Prostate gland (tissue), 2 donors: ENCODE data around the gene OGA. TPM values are rescaled to one million over a fixed set of nuclear protein-coding genes. Genes with fewer than 3 reads are reported as not detected.

Source experiments
- DNase-seq: peaks from one replicate; pipeline ENCODE4 v3.0.0-alpha.2; 2019; ENCODE audit warnings: low spot score
- H3K27ac ChIP-seq, 2 donors: fragments of 200-600 bp; sonication (generic); 2 replicates each; pipeline ENCODE4 v1.5.1; 2017 to 2019
- H3K27me3 ChIP-seq: fragments of 200-600 bp; sonication (generic); replicated peaks from 2 replicates; pipeline ENCODE4 v1.5.1; 2019; ENCODE audit not compliant: insufficient read depth
- H3K36me3 ChIP-seq, 2 donors: fragments of 200-600 bp; sonication (generic); 1 replicate in 1 of 2; 2 replicates in 1 of 2; pipeline versions ENCODE4 v1.5.1 to v1.8.1; 2017 to 2019
- H3K4me1 ChIP-seq: fragments of 200-600 bp; sonication (generic); replicated peaks from 2 replicates; pipeline ENCODE4 v1.5.1; 2019
- H3K4me3 ChIP-seq, 2 donors: fragments of 200-600 bp; sonication (generic); 2 replicates each; pipeline ENCODE4 v1.5.1; 2017 to 2019
- H3K9me3 ChIP-seq: fragments of 200-600 bp; sonication (generic); 2 replicates; pipeline ENCODE4 v1.5.1; 2017
- POLR2A ChIP-seq: fragments of 450-650 bp; IDR thresholded peaks from one replicate; pipeline ENCODE4 v1.6.1; 2016; ENCODE audit warnings: antibody characterized with exemption, mild to moderate bottlenecking
- POLR2AphosphoS5 ChIP-seq: sonication (generic); formaldehyde crosslinking; IDR thresholded peaks from one replicate; pipeline ENCODE4 v1.6.1; 2017; ENCODE audit warnings: antibody characterized with exemption
- WGBS: methylation state at CpG from one replicate; pipeline ENCODE4 v1.1.5; 2018; 5-methylcytosine and 5-hydroxymethylcytosine counted together
- intact Hi-C: fragments of 100-400 bp; cut with DNase I; formaldehyde crosslinking; loops from one replicate; pipeline ENCODE4 v1.14.2; 2022
- total RNA-seq, 2 donors: library from RNA; depleted of rRNA; stranded (reverse); fragments of >200 nt; gene quantifications; one replicate each; pipeline ENCODE4 v1.1.0, GENCODE V29; 2016
- TF ChIP-seq, protein P1 (sequence below), 4 experiments: fragments of 200-600 bp in 2 of 4; fragments of 450-650 bp in 2 of 4; sonication (generic) in 2 of 4; IDR thresholded peaks; 1 replicate in 3 of 4; 2 replicates in 1 of 4; pipeline ENCODE4 v1.5.1; 2016 to 2019; ENCODE audit warnings: antibody characterized with exemption in 4 of 4, mild to moderate bottlenecking in 2 of 4, moderate library complexity in 2 of 4

Gene OGA
- total RNA-seq, 2 donors from 2014 or later, result 82.5 to 143 TPM

DNA sequence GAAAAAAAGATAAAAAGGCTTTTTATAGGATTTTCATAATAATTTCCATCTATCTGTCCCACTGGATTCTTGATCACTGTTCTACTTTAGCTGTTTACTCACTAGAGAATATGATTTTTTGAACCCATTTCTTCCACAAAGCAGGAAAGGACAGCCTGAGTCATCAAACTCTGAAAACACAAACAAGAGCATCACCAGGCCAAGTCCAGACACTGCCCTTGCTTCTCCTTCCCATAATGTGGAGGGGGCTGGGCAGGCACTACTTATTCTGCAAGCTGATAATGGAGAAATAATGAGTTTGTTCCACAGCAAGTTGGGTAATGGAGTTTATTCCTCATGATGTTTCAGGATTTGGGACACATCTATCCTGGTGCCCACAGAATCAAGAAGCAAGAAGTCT lies 38.4 kb upstream of the OGA start:
- Histone ChIP-seq H3K27me3 (no peaks in the 10 kb centered on the region), H3K9me3 (no peaks in the 10 kb centered on the region), H3K27ac (no peak overlapping the region), H3K36me3 (no peaks in the 10 kb centered on the region), H3K4me1 (no peaks in the 10 kb centered on the region), H3K4me3 (no peak overlapping the region)
- intact Hi-C loops, result no loop called here
- TF ChIP-seq, protein P1, sequence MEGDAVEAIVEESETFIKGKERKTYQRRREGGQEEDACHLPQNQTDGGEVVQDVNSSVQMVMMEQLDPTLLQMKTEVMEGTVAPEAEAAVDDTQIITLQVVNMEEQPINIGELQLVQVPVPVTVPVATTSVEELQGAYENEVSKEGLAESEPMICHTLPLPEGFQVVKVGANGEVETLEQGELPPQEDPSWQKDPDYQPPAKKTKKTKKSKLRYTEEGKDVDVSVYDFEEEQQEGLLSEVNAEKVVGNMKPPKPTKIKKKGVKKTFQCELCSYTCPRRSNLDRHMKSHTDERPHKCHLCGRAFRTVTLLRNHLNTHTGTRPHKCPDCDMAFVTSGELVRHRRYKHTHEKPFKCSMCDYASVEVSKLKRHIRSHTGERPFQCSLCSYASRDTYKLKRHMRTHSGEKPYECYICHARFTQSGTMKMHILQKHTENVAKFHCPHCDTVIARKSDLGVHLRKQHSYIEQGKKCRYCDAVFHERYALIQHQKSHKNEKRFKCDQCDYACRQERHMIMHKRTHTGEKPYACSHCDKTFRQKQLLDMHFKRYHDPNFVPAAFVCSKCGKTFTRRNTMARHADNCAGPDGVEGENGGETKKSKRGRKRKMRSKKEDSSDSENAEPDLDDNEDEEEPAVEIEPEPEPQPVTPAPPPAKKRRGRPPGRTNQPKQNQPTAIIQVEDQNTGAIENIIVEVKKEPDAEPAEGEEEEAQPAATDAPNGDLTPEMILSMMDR (IDR thresholded peaks at IDR 0.05), result no peak
- TF ChIP-seq POLR2AphosphoS5 (no peak), POLR2A (no peak)
- DNase-seq, result no peak

DNA sequence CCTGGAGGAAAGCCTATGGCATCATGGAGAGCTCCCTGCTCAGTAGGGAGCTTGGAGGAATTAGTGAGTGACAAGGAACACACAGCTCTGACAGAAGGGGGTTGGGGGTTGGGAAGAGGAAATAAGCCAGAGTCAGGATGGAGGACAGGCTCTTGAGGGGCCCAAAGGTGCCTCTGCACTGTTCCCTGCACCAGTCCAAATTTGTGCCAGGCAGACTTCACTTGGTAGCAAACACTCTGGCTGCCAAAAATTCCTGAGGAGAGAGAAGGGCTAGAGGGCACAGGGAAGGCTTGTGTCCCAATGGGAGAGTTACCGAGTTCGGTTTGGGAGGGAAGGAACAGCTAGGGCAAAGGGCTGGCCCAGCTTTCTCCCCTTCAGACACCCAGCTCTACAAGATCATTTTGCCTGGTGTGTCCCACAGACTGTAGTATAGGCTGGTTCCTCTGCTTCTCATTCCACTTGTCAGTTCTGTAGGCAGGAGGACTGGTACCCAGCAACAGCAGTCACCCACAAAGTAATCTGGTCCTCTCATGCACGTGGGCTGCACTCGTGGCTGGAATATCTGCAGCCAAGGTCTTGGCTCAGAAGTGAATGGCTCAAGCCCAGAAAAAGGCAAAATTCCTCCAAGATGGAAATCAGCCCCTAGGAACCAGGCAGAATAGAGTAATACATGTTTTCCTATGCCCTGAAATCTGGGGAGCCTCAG lies 33.3 kb upstream of the OGA start:
- Histone ChIP-seq H3K4me3 (no peak overlapping the region), H3K4me1 (no peaks in the 10 kb centered on the region), H3K9me3 (no peaks in the 10 kb centered on the region), H3K36me3 (no peaks in the 10 kb centered on the region), H3K27ac (no peak overlapping the region), H3K27me3 (no peaks in the 10 kb centered on the region)
- no peak for DNase-seq
- TF ChIP-seq POLR2AphosphoS5 (no peak), POLR2A (no peak)
- TF ChIP-seq, protein P1 (IDR thresholded peaks at IDR 0.05), result no peak
- intact Hi-C loops, result no loop called here
- WGBS, result 68% methylated on average over 4 of the region's 4 CpGs

DNA sequence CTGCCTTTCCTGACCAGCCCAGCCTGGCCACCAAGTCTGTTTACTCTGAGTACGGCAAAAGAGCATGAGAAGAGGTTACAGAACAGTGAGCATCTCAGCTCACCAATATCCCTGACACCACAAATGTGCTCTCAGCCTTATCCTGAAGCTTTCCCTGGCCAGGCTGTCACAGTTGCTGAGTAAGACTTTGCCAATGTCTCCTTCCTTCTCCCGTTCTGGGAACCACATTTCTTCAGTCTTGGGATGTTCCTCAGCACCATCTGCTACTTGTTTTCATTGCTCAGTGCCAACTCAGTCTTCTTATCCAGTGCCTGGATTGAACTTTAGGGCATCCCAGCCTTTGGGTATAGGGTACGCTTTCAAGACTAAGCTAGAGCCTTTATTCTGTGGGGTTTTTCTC lies 32.5 kb upstream of the OGA start:
- intact Hi-C loops, result no loop called here
- H3K9me3 ChIP-seq, result no peaks in the 10 kb centered on the region
- WGBS, result 91% methylated on average over 3 of the region's 3 CpGs
- no peak for DNase-seq
- H3K27ac ChIP-seq, result no peak overlapping the region
- TF ChIP-seq POLR2A, result no peak
- TF ChIP-seq POLR2AphosphoS5, result no peak
- TF ChIP-seq, protein P1 (IDR thresholded peaks at IDR 0.05), result no peak
- H3K4me1 ChIP-seq, result no peaks in the 10 kb centered on the region
- no peaks in the 10 kb centered on the region for H3K27me3 ChIP-seq
- H3K4me3 ChIP-seq, result no peak overlapping the region
- no peaks in the 10 kb centered on the region for H3K36me3 ChIP-seq

DNA sequence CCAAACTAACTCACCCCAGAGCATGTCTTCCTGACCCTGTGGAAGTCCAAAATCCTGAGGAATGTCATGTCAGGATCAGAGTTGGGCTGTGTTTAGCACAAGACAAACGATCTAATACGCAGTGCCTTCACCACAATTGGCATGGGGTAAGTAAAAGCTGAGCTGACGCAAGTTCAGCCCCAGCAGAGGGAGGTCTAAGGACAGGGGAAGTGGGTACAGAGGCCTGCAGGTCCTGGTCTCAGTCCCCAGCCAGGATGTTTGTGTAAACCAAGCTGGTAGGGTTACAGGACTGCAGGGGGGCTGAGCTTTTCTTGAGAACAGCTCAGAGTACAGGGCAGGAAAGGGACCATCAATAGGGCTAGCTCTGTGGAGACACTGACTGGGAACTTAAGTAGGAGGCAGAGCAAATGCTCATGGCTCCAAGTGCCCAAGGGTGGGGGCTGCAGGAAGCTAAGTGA lies 30.7 kb upstream of the OGA start:
- Histone ChIP-seq H3K4me3 (no peak overlapping the region), H3K9me3 (no peaks in the 10 kb centered on the region), H3K4me1 (no peaks in the 10 kb centered on the region), H3K27ac (no peak overlapping the region), H3K27me3 (no peaks in the 10 kb centered on the region), H3K36me3 (no peaks in the 10 kb centered on the region)
- TF ChIP-seq POLR2A, result no peak
- no peak for TF ChIP-seq POLR2AphosphoS5
- TF ChIP-seq, protein P1 (IDR thresholded peaks at IDR 0.05), result no peak
- 73% methylated on average over 3 of the region's 3 CpGs for WGBS
- DNase-seq, result no peak
- intact Hi-C loops, result no loop called here

DNA sequence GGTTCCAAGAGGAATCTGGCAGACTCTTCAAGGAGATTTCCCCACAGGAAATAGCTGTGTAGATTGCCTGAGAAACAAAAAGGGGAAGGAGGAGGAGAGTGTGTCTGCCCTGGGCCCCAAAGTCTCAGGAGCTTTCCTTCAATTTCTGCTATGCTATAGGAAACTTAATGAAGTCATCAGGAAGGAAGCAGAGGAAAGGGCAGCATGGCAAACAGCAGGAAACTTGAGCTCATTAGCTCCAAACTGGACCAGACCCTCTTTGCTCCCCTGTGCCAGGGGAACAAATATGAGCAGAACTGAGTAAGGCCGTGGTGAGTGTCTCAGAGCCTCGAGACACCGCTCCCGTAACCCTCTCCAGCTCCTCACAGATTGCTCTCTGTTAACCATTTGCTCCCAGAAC lies 30.2 kb upstream of the OGA start:
- WGBS, result 67% methylated on average over 4 of the region's 4 CpGs
- H3K4me1 ChIP-seq, result no peaks in the 10 kb centered on the region

More for the DNA sequence above, 30.2 kb upstream of the OGA start:
- no peak for DNase-seq
- TF ChIP-seq POLR2A (no peak), POLR2AphosphoS5 (no peak)
- TF ChIP-seq, protein P1 (IDR thresholded peaks at IDR 0.05), result no peak
- Histone ChIP-seq H3K27ac (no peak overlapping the region), H3K9me3 (no peaks in the 10 kb centered on the region), H3K27me3 (no peaks in the 10 kb centered on the region), H3K36me3 (no peaks in the 10 kb centered on the region), H3K4me3 (no peak overlapping the region)
- intact Hi-C loops, result no loop called here
